Liver (tissue), 9 donors: ENCODE data around the gene OR10R2. TPM values are rescaled to one million over a fixed set of nuclear protein-coding genes. Genes with fewer than 3 reads are reported as not detected.

Source experiments
- DNase-seq: peaks from one replicate; pipeline ENCODE4 v3.0.0-alpha.2; 2017; ENCODE audit warnings: low spot score
- H3K27ac ChIP-seq, 2 donors: one replicate each; pipeline ENCODE4 v1.7.0; 2013; ENCODE audit warnings: inconsistent platforms in 2 of 2, low read length in 2 of 2, control low read depth in 1 of 2, low read depth in 1 of 2, mild to moderate bottlenecking in 1 of 2
- H3K27me3 ChIP-seq, 4 donors: one replicate each; pipeline versions ENCODE4 v1.6.1 to v1.7.0; 2013; ENCODE audit warnings: low read length in 3 of 4, inconsistent platforms in 1 of 4, mild to moderate bottlenecking in 1 of 4, moderate library complexity in 1 of 4; ENCODE audit not compliant: control insufficient read depth in 4 of 4, insufficient read depth in 4 of 4
- H3K36me3 ChIP-seq, 4 donors: one replicate each; pipeline versions ENCODE4 v1.6.1 to v1.7.0; 2013; ENCODE audit warnings: low read length in 3 of 4, mild to moderate bottlenecking in 3 of 4, low read depth in 1 of 4, moderate library complexity in 1 of 4; ENCODE audit not compliant: control insufficient read depth in 4 of 4, insufficient read depth in 3 of 4
- H3K4me1 ChIP-seq, 4 donors: one replicate each; pipeline versions ENCODE4 v1.6.1 to v1.7.0; 2013; ENCODE audit warnings: low read length in 3 of 4, mild to moderate bottlenecking in 3 of 4, moderate library complexity in 1 of 4; ENCODE audit not compliant: control insufficient read depth in 4 of 4, insufficient read depth in 4 of 4
- H3K4me3 ChIP-seq, 3 donors: one replicate each; pipeline versions ENCODE4 v1.6.1 to v1.7.0; 2013; ENCODE audit warnings: low read length in 3 of 3, control low read depth in 1 of 3, low read depth in 1 of 3, mild to moderate bottlenecking in 1 of 3
- H3K9ac ChIP-seq, 2 donors: one replicate each; pipeline ENCODE4 v1.7.0; 2013; ENCODE audit warnings: low read length in 2 of 2, mild to moderate bottlenecking in 2 of 2, moderate library complexity in 2 of 2, control low read depth in 1 of 2, low read depth in 1 of 2
- H3K9me3 ChIP-seq, 4 donors: one replicate each; pipeline versions ENCODE4 v1.6.1 to v1.7.0; 2013; ENCODE audit warnings: low read length in 3 of 4; ENCODE audit not compliant: control insufficient read depth in 4 of 4
- ATF3 ChIP-seq: IDR thresholded peaks from 2 replicates; pipeline ENCODE4 v1.6.1; 2016; ENCODE audit warnings: antibody characterized with exemption
- CTCF ChIP-seq: fragments of 150-350 bp; IDR thresholded peaks from 2 replicates; pipeline ENCODE4 v1.5.1; 2017; ENCODE audit warnings: improper control_type of control experiment, low read depth, low read length; ENCODE audit not compliant: missing input control
- EGR1 ChIP-seq, 2 donors: IDR thresholded peaks; 2 replicates each; pipeline ENCODE4 v1.6.1; 2016 to 2018; ENCODE audit warnings: antibody characterized with exemption in 2 of 2, low read depth in 2 of 2
- FOXA1 ChIP-seq: IDR thresholded peaks from 2 replicates; pipeline ENCODE4 v1.6.1; 2016; ENCODE audit warnings: antibody characterized with exemption
- FOXA2 ChIP-seq: IDR thresholded peaks from 2 replicates; pipeline ENCODE4 v1.6.1; 2016; ENCODE audit warnings: antibody characterized with exemption
- GABPA ChIP-seq, 2 donors: IDR thresholded peaks in 1 of 2; conservative IDR thresholded peaks in 1 of 2; 2 replicates each; pipeline ENCODE4 v1.6.1; 2016; ENCODE audit warnings: antibody characterized with exemption in 2 of 2, mild to moderate bottlenecking in 1 of 2, moderate library complexity in 1 of 2
- HNF4A ChIP-seq, 2 donors: conservative IDR thresholded peaks; 2 replicates each; pipeline ENCODE4 v1.6.1; 2016; ENCODE audit warnings: antibody characterized with exemption in 2 of 2, mild to moderate bottlenecking in 2 of 2
- HNF4G ChIP-seq: IDR thresholded peaks from 2 replicates; pipeline ENCODE4 v1.6.1; 2016; ENCODE audit warnings: antibody characterized with exemption
- JUND ChIP-seq, 2 donors: IDR thresholded peaks; 2 replicates each; pipeline ENCODE4 v1.6.1; 2016; ENCODE audit warnings: antibody characterized with exemption in 2 of 2
- MAX ChIP-seq: IDR thresholded peaks from 2 replicates; pipeline ENCODE4 v1.6.1; 2016; ENCODE audit warnings: antibody characterized with exemption
- NR2F2 ChIP-seq: IDR thresholded peaks from 2 replicates; pipeline ENCODE4 v1.6.1; 2016; ENCODE audit warnings: antibody characterized with exemption
- RAD21 ChIP-seq, 2 donors: IDR thresholded peaks; 2 replicates each; pipeline ENCODE4 v1.6.1; 2016; ENCODE audit warnings: antibody characterized with exemption in 2 of 2, mild to moderate bottlenecking in 2 of 2
- REST ChIP-seq: IDR thresholded peaks from 2 replicates; pipeline ENCODE4 v1.6.1; 2016; ENCODE audit warnings: antibody characterized with exemption, mild to moderate bottlenecking
- SP1 ChIP-seq: IDR thresholded peaks from 2 replicates; pipeline ENCODE4 v1.6.1; 2018; ENCODE audit warnings: antibody characterized with exemption, mild to moderate bottlenecking
- TAF1 ChIP-seq: conservative IDR thresholded peaks from 2 replicates; pipeline ENCODE4 v1.6.1; 2016; ENCODE audit warnings: antibody characterized with exemption, mild to moderate bottlenecking
- YY1 ChIP-seq: IDR thresholded peaks from 2 replicates; pipeline ENCODE4 v1.6.1; 2016; ENCODE audit warnings: antibody characterized with exemption, mild to moderate bottlenecking
- ZBTB33 ChIP-seq: IDR thresholded peaks from 2 replicates; pipeline ENCODE4 v1.6.1; 2016; ENCODE audit warnings: antibody characterized with exemption
- WGBS: extraction: QIAGEN DNeasy Blood & Tissue Kit; methylation state at CpG from one replicate; pipeline ENCODE4 v1.1.7; 2013; 5-methylcytosine and 5-hydroxymethylcytosine counted together
- polyA plus RNA-seq, 2 donors: library from polyadenylated mRNA; stranded (reverse) in 1 of 2; unstranded in 1 of 2; fragments of 200-250 nt in 1 of 2; fragments of >200 nt in 1 of 2; fragmentation: Nextera tagmentation in 1 of 2; extraction: Ambion mirVana in 1 of 2; gene quantifications; one replicate each; pipeline versions ENCODE4 v1.2.1 to v1.2.3, GENCODE V29; 2013 to 2015
- total RNA-seq, 2 donors: library from RNA; depleted of rRNA; stranded (reverse); fragments of >200 nt; gene quantifications; one replicate each; pipeline ENCODE4 v1.2.3, GENCODE V29; 2014
- donor health status: healthy.
- donor health status: healthy.
- donor health status: healthy.
- donor health status: healthy.
- donor health status: healthy.

The OR10R2 gene
- total and polyA plus RNA-seq, 4 donors, result not detected

- Histone ChIP-seq H3K27ac (no peak overlapping the region), H3K4me1 (no peaks in the 10 kb centered on the region), H3K27me3 (no peaks in the 10 kb centered on the region), H3K9ac (no peak overlapping the region), H3K36me3 (no peaks in the 10 kb centered on the region), H3K4me3 (no peak overlapping the region), H3K9me3 (no peaks in the 10 kb centered on the region)
- WGBS, result 22% methylated on average over 2 of the region's 2 CpGs
- no peak for DNase-seq
- no peak for TF ChIP-seq HNF4A (conservative IDR thresholded peaks at IDR 0.05)
- no peak for TF ChIP-seq ATF3
- TF ChIP-seq TAF1, result no peak
- peak; percentile 26 for TF ChIP-seq CTCF
- TF ChIP-seq JUND (IDR thresholded peaks at IDR 0.05), result no peak
- no peak for TF ChIP-seq GABPA (IDR thresholded peaks at IDR 0.05 in 1 of 2, conservative IDR thresholded peaks at IDR 0.05 in 1 of 2)
- TF ChIP-seq YY1, result no peak
- TF ChIP-seq REST, result no peak
- TF ChIP-seq HNF4G, result no peak
- TF ChIP-seq FOXA2, result no peak
- TF ChIP-seq EGR1 (IDR thresholded peaks at IDR 0.05; ENCODE audit: low read depth in 2 of 2), result no peak
- TF ChIP-seq FOXA1, result no peak
- no peak for TF ChIP-seq NR2F2
- TF ChIP-seq SP1, result no peak
- no peak for TF ChIP-seq MAX
- no peak for TF ChIP-seq ZBTB33
- TF ChIP-seq RAD21 (IDR thresholded peaks at IDR 0.05), result peak; percentile 50 to 56
Observed at GRCh38 chr1:158527190-158527815, 55.3 kb downstream of the OR10R2 start.

Other genes with a start within 250 kb of the OR10R2 start
- gene CD1A, start 217.8 kb upstream of the OR10R2 start, total RNA-seq, result under 1 TPM in 1 of 2 donors, not detected in 1; 0.09 TPM
- under 1 TPM in 1 of 2 donors, not detected in 1; 0.02 TPM for gene CD1A, start 217.8 kb upstream of the OR10R2 start, polyA plus RNA-seq
- gene CD1C, start 182.3 kb upstream of the OR10R2 start, total RNA-seq, result under 1 TPM; 0.33 to 0.89 TPM
- under 1 TPM; 0.24 TPM for gene CD1C, start 182.3 kb upstream of the OR10R2 start, polyA plus RNA-seq
- gene CD1B, start 140.7 kb upstream of the OR10R2 start, total RNA-seq, result under 1 TPM in 1 of 2 donors, not detected in 1; 0.19 TPM
- not detected for gene CD1B, start 140.7 kb upstream of the OR10R2 start, polyA plus RNA-seq
- gene CD1E, start 118.3 kb upstream of the OR10R2 start, total RNA-seq, result under 1 TPM; 0.25 to 0.56 TPM
- under 1 TPM in 1 of 2 donors, not detected in 1; 0.09 TPM for gene CD1E, start 118.3 kb upstream of the OR10R2 start, polyA plus RNA-seq
- not detected for gene OR10T2, start 72.8 kb upstream of the OR10R2 start, total RNA-seq
- gene OR10T2, start 72.8 kb upstream of the OR10R2 start, polyA plus RNA-seq, result not detected
- not detected for gene OR10K2, start 46.0 kb upstream of the OR10R2 start, total RNA-seq
- not detected for gene OR10K2, start 46.0 kb upstream of the OR10R2 start, polyA plus RNA-seq
- gene OR10K1, start 10.4 kb upstream of the OR10R2 start, total RNA-seq, result not detected
- not detected for gene OR10K1, start 10.4 kb upstream of the OR10R2 start, polyA plus RNA-seq
- gene OR6Y1, start 82.2 kb downstream of the OR10R2 start, total RNA-seq, result not detected
- gene OR6Y1, start 82.2 kb downstream of the OR10R2 start, polyA plus RNA-seq, result not detected
- not detected for gene OR6P1, start 98.4 kb downstream of the OR10R2 start, total RNA-seq
- not detected for gene OR6P1, start 98.4 kb downstream of the OR10R2 start, polyA plus RNA-seq
- gene OR10X1, start 107.7 kb downstream of the OR10R2 start, total RNA-seq, result not detected
- not detected for gene OR10X1, start 107.7 kb downstream of the OR10R2 start, polyA plus RNA-seq
- not detected for gene OR10Z1, start 133.0 kb downstream of the OR10R2 start, total RNA-seq
- gene OR10Z1, start 133.0 kb downstream of the OR10R2 start, polyA plus RNA-seq, result not detected
- 100 to 1,000 TPM in 1 of 2 donors, under 1 TPM in 1; 0.08 to 542 TPM for gene SPTA1, start 214.5 kb downstream of the OR10R2 start, total RNA-seq
- gene SPTA1, start 214.5 kb downstream of the OR10R2 start, polyA plus RNA-seq, result under 1 TPM in 1 of 2 donors, not detected in 1; 0.08 TPM
- gene OR6K2, start 228.4 kb downstream of the OR10R2 start, total RNA-seq, result not detected
- gene OR6K2, start 228.4 kb downstream of the OR10R2 start, polyA plus RNA-seq, result not detected
- gene OR6K3, start 248.5 kb downstream of the OR10R2 start, total RNA-seq, result under 1 TPM in 1 of 2 donors, not detected in 1; 0.19 TPM
- not detected for gene OR6K3, start 248.5 kb downstream of the OR10R2 start, polyA plus RNA-seq